BLaER1 treated with 17β-estradiol and CSF1 and Interleukin-3, amounts not matched to agents 10 nM and 100 nM (cell line): Measurements from ENCODE around the gene ZNF169.
A peak's percentile ranks its signal among the peaks of the same experiment; 100 is the strongest.

ENCODE experiments used
- H3K27ac ChIP-seq, 11 experiments: shearing (Covaris generic); formaldehyde crosslinking; 2 replicates each; pipeline ENCODE4 v1.8.1; 2022
- H3K27me3 ChIP-seq, 11 experiments: shearing (Covaris generic); formaldehyde crosslinking; 2 replicates each; pipeline ENCODE4 v1.8.1; 2022
- H3K36me3 ChIP-seq, 11 experiments: shearing (Covaris generic); formaldehyde crosslinking; 2 replicates each; pipeline ENCODE4 v1.8.1; 2022
- H3K4me1 ChIP-seq, 10 experiments: shearing (Covaris generic); formaldehyde crosslinking; 2 replicates each; pipeline ENCODE4 v1.8.1; 2022
- H3K4me2 ChIP-seq, 11 experiments: shearing (Covaris generic); formaldehyde crosslinking; 2 replicates each; pipeline ENCODE4 v1.8.1; 2022
- H3K4me3 ChIP-seq, 10 experiments: shearing (Covaris generic); formaldehyde crosslinking; 2 replicates each; pipeline ENCODE4 v1.8.1; 2022
- H3K9ac ChIP-seq, 11 experiments: shearing (Covaris generic); formaldehyde crosslinking; 2 replicates each; pipeline ENCODE4 v1.8.1; 2022
- H3K9me3 ChIP-seq, 11 experiments: shearing (Covaris generic); formaldehyde crosslinking; replicated peaks in 1 of 11; 2 replicates each; pipeline ENCODE4 v1.8.1; 2022
- H4K20me1 ChIP-seq, 11 experiments: shearing (Covaris generic); formaldehyde crosslinking; 2 replicates each; pipeline ENCODE4 v1.8.1; 2022
- Cebpa-rat ChIP-seq, 11 experiments: shearing (Covaris generic); IDR thresholded peaks; 2 replicates each; pipeline ENCODE4 v1.8.1; 2022

ZNF169 gene

DNA sequence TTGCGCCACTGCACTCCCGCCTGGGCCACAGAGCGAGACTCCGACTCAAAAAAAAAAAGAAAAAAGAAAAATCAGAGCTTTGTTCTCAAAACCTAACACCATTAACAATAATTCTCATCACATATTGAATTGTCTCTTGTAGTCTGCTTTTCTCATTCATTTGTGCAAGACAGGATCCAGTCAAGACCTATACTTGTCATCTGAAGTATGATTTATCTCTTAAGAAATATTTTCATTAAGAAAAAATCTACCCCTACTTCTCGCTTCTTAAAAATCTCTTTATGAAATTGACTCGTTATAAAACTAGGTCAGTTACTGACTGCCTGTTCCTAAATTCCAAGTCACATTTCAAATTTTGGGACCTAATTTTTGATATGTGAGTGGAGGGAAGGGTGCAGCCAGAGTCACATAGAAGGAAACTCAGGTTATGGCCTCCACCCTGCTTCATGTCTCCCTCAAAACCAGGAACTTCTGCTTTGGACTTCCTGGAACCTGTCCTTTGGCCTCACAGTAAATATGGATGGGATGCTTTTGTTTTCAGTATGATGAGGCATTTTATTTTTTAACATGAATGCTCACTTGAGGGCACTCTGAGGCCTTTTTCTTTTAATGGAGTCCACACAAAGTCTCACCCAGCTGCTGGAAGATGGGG lies 18.9 kb downstream of the ZNF169 start:
- Histone ChIP-seq H3K36me3 (peaks cover 77 to 96% (median 87%) of the 10 kb centered on the region in 11 experiments), H3K4me3 (no peak overlapping the region), H3K9ac (no peak overlapping the region), H3K4me1 (no peaks in the 10 kb centered on the region), H3K9me3 (peaks cover 84 to 98% (median 94%) of the 10 kb centered on the region in 11 experiments), H3K27me3 (no peaks in the 10 kb centered on the region), H4K20me1 (no peaks in the 10 kb centered on the region), H3K27ac (0 out of 22 replicates have a peak overlapping the region, but pooled peaks of 1 of the 11 experiments have one; percentile 10), H3K4me2 (no peak overlapping the region)
- TF ChIP-seq Cebpa-rat (IDR thresholded peaks at IDR 0.05): no peak

DNA sequence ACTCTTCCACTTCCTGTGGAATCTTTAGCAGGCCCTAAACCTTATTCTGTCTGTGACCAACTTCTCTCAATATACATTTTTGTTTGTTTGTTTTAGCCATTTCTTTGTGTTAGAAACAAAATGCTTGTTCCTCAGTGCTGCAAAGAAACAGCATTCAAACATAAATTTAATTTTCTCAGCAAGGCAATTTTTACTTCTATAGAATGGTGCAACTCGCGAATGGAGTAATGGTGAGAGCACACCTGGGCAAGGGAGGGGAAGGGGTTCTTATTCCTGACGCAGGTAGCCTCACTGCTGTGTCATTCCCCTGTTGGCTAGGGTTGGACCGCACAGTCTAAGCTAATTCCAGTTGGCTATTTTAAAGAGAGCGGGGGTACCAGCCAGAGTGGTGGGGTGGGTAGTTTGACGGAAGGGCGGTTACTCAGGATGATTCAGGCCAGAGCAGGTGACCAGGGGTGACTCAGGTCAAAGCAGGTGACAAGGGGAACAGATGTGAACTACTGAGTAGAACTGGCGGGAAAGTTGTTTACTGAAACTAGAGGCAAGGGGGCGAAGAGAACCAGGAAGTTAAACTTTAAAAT lies 21.4 kb downstream of the ZNF169 start:
- H3K4me2 ChIP-seq: no peak overlapping the region
- H3K4me3 ChIP-seq: peak overlapping the region in 1 of 10 experiments; percentile 16; a peak in 1 of 20 replicates
- no peaks in the 10 kb centered on the region for H3K27me3 ChIP-seq
- H4K20me1 ChIP-seq: no peaks in the 10 kb centered on the region
- no peaks in the 10 kb centered on the region for H3K4me1 ChIP-seq
- H3K36me3 ChIP-seq: peaks cover 85 to 99% (median 92%) of the 10 kb centered on the region in 11 experiments
- H3K9me3 ChIP-seq: peaks cover 68 to 88% (median 87%) of the 10 kb centered on the region in 11 experiments
- H3K9ac ChIP-seq: no peak overlapping the region
- no peak overlapping the region for H3K27ac ChIP-seq
- no peak for TF ChIP-seq Cebpa-rat (IDR thresholded peaks at IDR 0.05)

DNA sequence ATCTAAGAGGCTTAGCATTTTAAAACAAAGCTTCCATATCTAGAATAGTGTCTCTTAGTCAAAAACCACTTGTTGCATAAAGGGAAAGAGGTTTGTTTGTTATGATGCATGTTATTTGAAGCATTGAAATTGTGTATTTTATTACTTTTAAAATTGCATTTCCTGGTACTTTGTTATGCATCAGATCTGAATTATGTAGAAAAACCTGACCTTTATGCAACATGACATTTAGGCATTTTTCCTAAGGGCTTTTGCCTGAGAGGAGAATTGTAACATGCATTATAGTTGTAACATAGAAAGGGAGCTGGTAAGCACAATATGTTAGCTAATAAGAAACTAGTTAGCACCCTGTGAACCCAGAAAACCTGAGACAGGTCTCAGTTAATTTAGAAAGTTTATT lies 22.0 kb downstream of the ZNF169 start:
- TF ChIP-seq Cebpa-rat (IDR thresholded peaks at IDR 0.05): no peak
- no peaks in the 10 kb centered on the region for H4K20me1 ChIP-seq
- no peaks in the 10 kb centered on the region for H3K27me3 ChIP-seq
- H3K4me3 ChIP-seq: no peak overlapping the region
- H3K27ac ChIP-seq: no peak overlapping the region
- H3K36me3 ChIP-seq: peaks cover 83 to 99% (median 92%) of the 10 kb centered on the region in 11 experiments
- H3K9me3 ChIP-seq: peaks cover 62 to 82% (median 81%) of the 10 kb centered on the region in 11 experiments
- no peaks in the 10 kb centered on the region for H3K4me1 ChIP-seq
- H3K9ac ChIP-seq: no peak overlapping the region
- no peak overlapping the region for H3K4me2 ChIP-seq

DNA sequence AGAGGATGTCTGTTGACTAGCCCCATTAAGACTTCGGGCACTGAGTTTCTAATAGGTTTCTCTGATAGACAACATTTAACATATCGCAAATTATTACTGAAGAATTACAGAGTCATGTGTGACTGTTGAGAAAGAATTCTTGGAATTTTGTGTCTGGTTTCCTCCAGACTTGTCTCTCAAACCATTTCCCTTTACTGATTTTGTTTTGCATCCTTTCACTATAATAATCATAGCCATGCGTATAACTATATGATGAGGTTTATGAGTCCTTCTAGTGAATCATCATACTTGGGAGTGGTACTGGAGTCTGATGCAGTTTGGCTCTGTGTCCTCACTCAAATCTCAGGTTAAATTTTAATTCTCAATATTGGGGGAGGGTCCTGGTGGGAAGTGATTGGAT lies 27.0 kb downstream of the ZNF169 start:
- Histone ChIP-seq H3K36me3 (peaks cover 80 to 98% (median 89%) of the 10 kb centered on the region in 11 experiments), H3K4me1 (no peaks in the 10 kb centered on the region), H3K27ac (no peak overlapping the region), H3K27me3 (no peaks in the 10 kb centered on the region), H3K9ac (no peak overlapping the region), H4K20me1 (no peaks in the 10 kb centered on the region), H3K9me3 (peaks cover 26 to 48% (median 39%) of the 10 kb centered on the region in 11 experiments), H3K4me2 (no peak overlapping the region), H3K4me3 (no peak overlapping the region)
- no peak for TF ChIP-seq Cebpa-rat (IDR thresholded peaks at IDR 0.05)

DNA sequence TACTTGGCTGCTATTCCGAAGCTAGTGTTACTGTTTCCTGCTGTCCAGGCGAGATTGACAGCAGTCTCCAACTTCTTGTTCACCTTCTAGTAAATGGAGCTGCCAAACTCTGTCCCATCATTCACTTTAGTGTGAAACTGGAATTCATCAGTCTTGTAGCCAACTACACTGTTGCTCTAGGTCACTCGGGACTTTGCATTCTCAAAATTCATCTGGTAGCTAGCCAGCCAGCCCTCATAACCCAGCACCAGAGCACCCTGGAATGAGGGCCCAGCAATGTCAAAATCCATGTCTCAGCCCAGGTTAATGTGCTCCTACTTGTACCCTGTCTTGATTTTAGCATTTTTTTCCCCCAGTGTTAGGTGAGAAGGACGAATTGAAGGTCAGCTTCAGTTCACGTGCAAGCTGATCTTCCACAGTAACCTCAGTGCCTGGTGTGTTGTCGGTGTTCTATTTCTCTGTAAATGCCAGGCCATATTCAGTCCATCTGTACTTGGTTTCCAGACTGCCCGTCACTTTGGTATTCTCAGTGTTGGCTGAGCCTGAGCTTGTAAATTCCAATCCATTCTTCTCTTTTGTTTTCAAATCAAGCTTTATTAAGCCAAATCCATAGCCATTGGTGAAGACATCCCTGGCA lies 28.9 kb downstream of the ZNF169 start:
- no peak for TF ChIP-seq Cebpa-rat (IDR thresholded peaks at IDR 0.05)
- peaks cover 74 to 98% (median 86%) of the 10 kb centered on the region in 11 experiments for H3K36me3 ChIP-seq

DNA sequence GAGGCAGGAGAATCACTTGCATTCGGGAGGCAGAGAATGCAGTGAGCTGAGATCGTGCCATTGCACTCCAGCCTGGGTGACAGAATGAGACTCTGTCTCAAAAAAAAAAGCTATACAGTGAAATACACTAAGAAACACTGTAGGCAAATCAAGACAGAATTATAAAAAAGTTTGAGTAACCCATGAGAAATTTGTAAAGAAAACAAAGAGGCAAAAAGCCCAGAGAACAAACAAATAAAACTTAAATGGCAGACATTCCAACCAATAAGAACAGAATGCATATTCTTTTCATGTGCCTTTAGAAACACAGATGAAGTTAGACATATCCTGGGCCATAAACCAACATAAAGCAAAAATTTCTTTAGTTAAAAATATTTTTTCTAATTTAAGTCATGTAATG lies 30.6 kb downstream of the ZNF169 start:
- Histone ChIP-seq H3K4me2 (no peak overlapping the region), H3K9ac (no peak overlapping the region), H4K20me1 (no peaks in the 10 kb centered on the region), H3K27ac (no peak overlapping the region), H3K27me3 (no peaks in the 10 kb centered on the region), H3K9me3 (peaks cover 7 to 22% (median 12%) of the 10 kb centered on the region in 11 experiments), H3K4me3 (no peak overlapping the region), H3K36me3 (peaks cover 77 to 98% (median 86%) of the 10 kb centered on the region in 11 experiments), H3K4me1 (peaks cover 0 to 5% (median 0%) of the 10 kb centered on the region in 10 experiments; a peak in 1 of 20 replicates)
- TF ChIP-seq Cebpa-rat (IDR thresholded peaks at IDR 0.05): no peak

More for the DNA sequence above, 28.9 kb downstream of the ZNF169 start:
- no peak overlapping the region for H3K9ac ChIP-seq
- peaks cover 0 to 5% (median 0%) of the 10 kb centered on the region in 10 experiments; a peak in 1 of 20 replicates for H3K4me1 ChIP-seq
- H3K9me3 ChIP-seq: peaks cover 16 to 33% (median 26%) of the 10 kb centered on the region in 11 experiments
- H4K20me1 ChIP-seq: no peaks in the 10 kb centered on the region
- H3K27ac ChIP-seq: no peak overlapping the region
- H3K4me2 ChIP-seq: no peak overlapping the region
- no peak overlapping the region for H3K4me3 ChIP-seq
- no peaks in the 10 kb centered on the region for H3K27me3 ChIP-seq

DNA sequence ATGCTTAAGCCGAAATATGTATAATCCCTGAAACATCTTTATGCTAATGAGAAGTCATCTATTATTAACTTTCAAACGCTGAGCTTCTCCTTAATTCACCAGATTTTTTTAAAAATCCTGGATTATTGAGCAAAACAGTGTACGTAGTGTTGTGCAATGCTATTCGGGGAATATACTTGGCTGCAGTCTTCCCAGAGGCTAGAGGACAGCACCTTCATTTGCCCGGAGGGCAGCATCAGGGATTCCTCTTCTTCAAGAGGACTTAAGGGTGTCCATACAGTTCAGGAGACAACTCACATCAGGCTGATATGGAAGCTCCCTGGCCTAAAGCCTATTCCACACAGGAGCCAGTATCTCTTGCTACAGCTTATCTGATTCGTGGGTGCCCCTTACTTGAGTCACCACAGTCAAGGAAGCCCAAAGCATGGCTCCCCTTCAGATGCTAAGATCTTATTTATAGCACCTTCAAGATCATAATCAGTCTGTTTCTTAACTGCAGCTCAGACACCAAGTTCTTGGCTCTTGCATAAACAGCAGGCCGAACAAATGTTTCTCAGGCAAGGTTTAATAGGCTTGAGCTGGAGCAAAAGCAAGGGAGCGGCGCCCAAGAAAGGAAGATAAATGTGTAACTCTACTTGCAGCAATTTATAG lies 40.0 kb downstream of the ZNF169 start:
- H3K9ac ChIP-seq: no peak overlapping the region
- no peak overlapping the region for H3K4me2 ChIP-seq
- no peak; a peak in 1 of 22 replicates for TF ChIP-seq Cebpa-rat (IDR thresholded peaks at IDR 0.05)
- H3K27ac ChIP-seq: no peak overlapping the region
- no peaks in the 10 kb centered on the region for H3K9me3 ChIP-seq
- H3K4me1 ChIP-seq: no peaks in the 10 kb centered on the region
- peaks cover 19 to 71% (median 41%) of the 10 kb centered on the region in 11 experiments for H3K36me3 ChIP-seq
- no peak overlapping the region for H3K4me3 ChIP-seq
- no peaks in the 10 kb centered on the region for H4K20me1 ChIP-seq
- H3K27me3 ChIP-seq: no peaks in the 10 kb centered on the region

DNA sequence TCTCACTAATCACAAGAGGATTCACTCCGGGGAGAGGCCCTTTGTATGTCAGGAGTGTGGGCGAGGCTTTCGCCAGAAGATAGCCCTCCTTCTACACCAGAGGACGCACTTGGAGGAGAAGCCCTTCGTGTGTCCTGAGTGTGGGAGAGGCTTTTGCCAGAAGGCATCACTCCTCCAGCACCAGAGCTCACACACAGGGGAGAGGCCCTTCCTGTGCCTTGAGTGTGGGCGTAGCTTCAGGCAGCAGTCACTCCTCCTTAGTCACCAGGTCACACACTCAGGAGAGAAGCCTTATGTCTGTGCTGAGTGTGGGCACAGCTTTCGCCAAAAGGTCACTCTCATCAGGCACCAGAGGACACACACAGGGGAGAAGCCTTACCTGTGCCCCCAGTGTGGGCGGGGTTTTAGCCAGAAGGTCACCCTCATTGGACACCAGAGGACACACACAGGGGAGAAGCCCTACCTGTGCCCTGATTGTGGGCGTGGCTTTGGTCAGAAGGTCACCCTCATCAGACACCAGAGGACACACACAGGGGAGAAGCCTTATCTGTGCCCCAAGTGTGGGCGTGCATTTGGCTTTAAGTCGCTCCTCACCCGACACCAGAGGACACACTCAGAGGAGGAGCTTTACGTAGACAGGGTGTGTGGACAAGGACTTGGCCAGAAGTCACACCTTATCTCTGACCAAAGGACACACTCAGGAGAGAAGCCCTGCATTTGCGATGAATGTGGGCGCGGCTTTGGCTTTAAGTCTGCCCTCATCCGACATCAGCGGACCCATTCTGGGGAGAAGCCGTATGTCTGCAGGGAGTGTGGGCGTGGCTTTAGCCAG lies 41.6 kb downstream of the ZNF169 start:
- no peaks in the 10 kb centered on the region for H4K20me1 ChIP-seq
- no peak for TF ChIP-seq Cebpa-rat (IDR thresholded peaks at IDR 0.05)
- H3K9ac ChIP-seq: no peak overlapping the region
- H3K36me3 ChIP-seq: peaks cover 5 to 55% (median 28%) of the 10 kb centered on the region in 11 experiments; a peak in 18 of 22 replicates
- no peaks in the 10 kb centered on the region for H3K27me3 ChIP-seq
- no peak overlapping the region for H3K27ac ChIP-seq
- no peak overlapping the region for H3K4me2 ChIP-seq
- no peak overlapping the region for H3K4me3 ChIP-seq
- no peaks in the 10 kb centered on the region for H3K4me1 ChIP-seq
- H3K9me3 ChIP-seq: no peaks in the 10 kb centered on the region
